Endothelial cell of umbilical vein (primary cell): ENCODE results near the gene IL16. TPM values are rescaled to one million over a fixed set of nuclear protein-coding genes. Genes with fewer than 3 reads are reported as not detected.

Experiments
- BruUV-seq: library from RNA; stranded (reverse); fragments of 400-500 nt; replicated peaks from 2 replicates; lab custom pipeline; 2021; lab: Mats Ljungman, UMichigan
- CTCF ChIA-PET: fragments of 300-600, 350-600 bp; sonication (Branson Sonifier 250); formaldehyde crosslinking; loops from one replicate; lab custom pipeline; 2021; ENCODE audit warnings: antibody characterized with exemption, inconsistent platforms; lab: Charles Lee
- POLR2A ChIA-PET: fragments of 300-600, 350-600 bp; sonication (Branson Sonifier 250); formaldehyde crosslinking; loops from one replicate; lab custom pipeline; 2021; ENCODE audit warnings: antibody characterized with exemption, inconsistent platforms; lab: Charles Lee
- DNase-seq: peaks from one replicate; pipeline ENCODE4 v3.0.0-alpha.2; 2011; ENCODE audit warnings: low read depth, low spot score
- FAIRE-seq: peaks from 2 replicates; lab custom pipeline; 2011; peaks lifted over from hg19 to GRCh38; lab: Jason Lieb, UNC
- H2AFZ ChIP-seq: 2 replicates; pipeline ENCODE4 v1.6.0; 2012; ENCODE audit warnings: low read depth, low read length, control low read depth, inconsistent platforms
- H3K27ac ChIP-seq: 2 replicates; pipeline ENCODE4 v1.5.1; 2011; ENCODE audit warnings: low read depth, mild to moderate bottlenecking, control low read depth, low read length, moderate library complexity; ENCODE audit not compliant: insufficient read depth
- H3K27me3 ChIP-seq, 2 experiments: 2 replicates each; pipeline versions ENCODE4 v1.6.0 to v1.6.1; 2011; ENCODE audit warnings: low read length in 2 of 2, mixed read lengths in 1 of 2; ENCODE audit not compliant: control insufficient read depth in 2 of 2, insufficient read depth in 2 of 2
- H3K36me3 ChIP-seq, 2 experiments: 2 replicates in 1 of 2; 3 replicates in 1 of 2; pipeline ENCODE4 v1.5.1; 2011; ENCODE audit warnings: low read length in 2 of 2, mild to moderate bottlenecking in 1 of 2, moderate library complexity in 1 of 2; ENCODE audit not compliant: control insufficient read depth in 2 of 2, insufficient read depth in 2 of 2; ENCODE audit errors: extremely low read depth in 1 of 2
- H3K4me1 ChIP-seq: 3 replicates; pipeline ENCODE4 v1.5.1; 2011; ENCODE audit warnings: mild to moderate bottlenecking, low read length; ENCODE audit not compliant: control insufficient read depth, insufficient read depth; ENCODE audit errors: extremely low read depth
- H3K4me2 ChIP-seq: 2 replicates; pipeline ENCODE4 v1.6.1; 2011; ENCODE audit warnings: low read length, control low read depth, mixed read lengths; ENCODE audit not compliant: insufficient read depth
- H3K4me3 ChIP-seq, 3 experiments: fragments of 200-600 bp in 1 of 3; sonication (generic), shearing (Covaris generic) in 1 of 3; replicated peaks in 1 of 3; 2 replicates each; pipeline ENCODE4 v1.5.1; 2011 to 2016; ENCODE audit warnings: control low read depth in 3 of 3, low read length in 3 of 3, mild to moderate bottlenecking in 2 of 3, inconsistent platforms in 1 of 3, low read depth in 1 of 3, moderate library complexity in 1 of 3; ENCODE audit not compliant: insufficient read depth in 1 of 3
- H3K79me2 ChIP-seq: 2 replicates; pipeline ENCODE4 v1.6.0; 2012; ENCODE audit warnings: low read length, inconsistent platforms; ENCODE audit not compliant: control insufficient read depth, insufficient read depth
- H3K9ac ChIP-seq: replicated peaks from 2 replicates; pipeline ENCODE3; 2011; ENCODE audit warnings: low read length, control low read depth; ENCODE audit not compliant: insufficient read depth; ENCODE audit errors: extremely low read depth
- H3K9me1 ChIP-seq: replicated peaks from 3 replicates; pipeline ENCODE4 v1.6.0; 2011; ENCODE audit warnings: mild to moderate bottlenecking, low read length; ENCODE audit not compliant: control insufficient read depth, insufficient read depth; ENCODE audit errors: extremely low read depth
- H3K9me3 ChIP-seq: replicated peaks from 2 replicates; pipeline ENCODE4 v1.5.1; 2012; ENCODE audit warnings: low read length, inconsistent platforms; ENCODE audit not compliant: control insufficient read depth, insufficient read depth
- H4K20me1 ChIP-seq: replicated peaks from 2 replicates; pipeline ENCODE3; 2011; ENCODE audit warnings: mild to moderate bottlenecking, low read length; ENCODE audit not compliant: control insufficient read depth, insufficient read depth; ENCODE audit errors: extremely low read depth
- CTCF ChIP-seq, 2 donors: IDR thresholded peaks; 1 replicate in 1 of 2; 2 replicates in 1 of 2; pipeline ENCODE4 v1.5.1; 2011; ENCODE audit warnings: low read length in 2 of 2, mild to moderate bottlenecking in 2 of 2, moderate library complexity in 2 of 2, control low read depth in 1 of 2, inconsistent platforms in 1 of 2, low read depth in 1 of 2; ENCODE audit not compliant: insufficient read depth in 1 of 2; ENCODE audit errors: extremely low read depth in 1 of 2
- GATA2 ChIP-seq: IDR thresholded peaks from 2 replicates; pipeline ENCODE4 v1.7.0; 2011; ENCODE audit warnings: low read depth, mild to moderate bottlenecking, moderate library complexity, mixed read lengths, low read length; ENCODE audit not compliant: insufficient read length, insufficient read depth
- MAX ChIP-seq: IDR thresholded peaks from 2 replicates; pipeline ENCODE4 v1.6.1; 2011; ENCODE audit not compliant: insufficient read depth, insufficient read length
- MYC ChIP-seq: IDR thresholded peaks from one replicate; pipeline ENCODE4 v1.6.1; 2011; ENCODE audit warnings: mild to moderate bottlenecking, low read depth, low read length
- POLR2A ChIP-seq: IDR thresholded peaks from 2 replicates; pipeline ENCODE4 v1.6.1; 2012; ENCODE audit warnings: low read depth, mild to moderate bottlenecking, control low read depth, low read length
- POLR2AphosphoS5 ChIP-seq: IDR thresholded peaks from 2 replicates; pipeline ENCODE4 v1.6.1; 2012; ENCODE audit warnings: low read depth, mild to moderate bottlenecking, control low read depth, low read length, moderate library complexity; ENCODE audit not compliant: insufficient read depth
- dilution Hi-C: fragments of 300-500 bp; cut with MboI; formaldehyde crosslinking; loops from one replicate; pipeline ENCODE4 v1.15.0; 2019; ENCODE audit warnings: low sequenced_read_pairs; ENCODE audit not compliant: extremely low pct_ligation_motif_present
- intact Hi-C: fragments of 100-400 bp; cut with micrococcal nuclease; formaldehyde crosslinking; loops from one replicate; pipeline ENCODE4 v1.10.0; 2022
- polyA plus RNA-seq, 4 experiments: library from polyadenylated mRNA; depleted of rRNA in 3 of 4; stranded (reverse) in 3 of 4; unstranded in 1 of 4; fragments of >200 nt; gene quantifications; 2 replicates each; pipeline versions ENCODE4 v1.2.1 to v1.2.3, GENCODE V29; 2011 to 2012; ENCODE audit warnings: missing spikeins in 1 of 4
- total RNA-seq: library from RNA; stranded (reverse); gene quantifications from 2 replicates; pipeline ENCODE4 v1.2.3, GENCODE V29; 2021

The IL16 gene
- total and polyA plus RNA-seq, 2 donors (not counting 3 experiments of a cell fraction or from before 2014, with no cell fraction given), result 0.29 to 2.1 TPM

- DNase-seq, result no peak
- Histone ChIP-seq H4K20me1 (no peaks in the 10 kb centered on the region), H3K4me2 (no peak overlapping the region), H3K9me1 (no peaks in the 10 kb centered on the region), H3K9me3 (no peaks in the 10 kb centered on the region), H3K36me3 (no peaks in the 10 kb centered on the region), H3K4me1 (peaks cover 8% of the 10 kb centered on the region), H3K9ac (no peak overlapping the region), H3K27ac (no peak overlapping the region), H3K27me3 (peaks cover 0 to 1% of the 10 kb centered on the region in 2 experiments), H2AFZ (no peak overlapping the region), H3K4me3 (no peak overlapping the region), H3K79me2 (no peaks in the 10 kb centered on the region)
- dilution Hi-C loops, result no loop called here
- ChIA-PET POLR2A (no interaction called here), CTCF (no interaction called here)
- TF ChIP-seq GATA2 (no peak), MAX (no peak), CTCF (IDR thresholded peaks at IDR 0.05; ENCODE audit: extremely low read depth in 1 of 2, insufficient read depth in 1 of 2, low read depth in 1 of 2, low read length in 2 of 2) (no peak), MYC (no peak), POLR2AphosphoS5 (no peak), POLR2A (no peak)
- intact Hi-C loops, result no loop called here
- no TSS peak for BruUV-seq
- no peak for FAIRE-seq
Observed at GRCh38 chr15:81321667-81322066, 125.0 kb downstream of the IL16 start.
